Loucy (cell line): ENCODE measurements around the gene STRAP.

Experiments used
- H2AFZ ChIP-seq: fragments of 200-600 bp; sonication (generic); 2 replicates; pipeline ENCODE4 v1.6.0; 2016; ENCODE audit warnings: antibody characterized with exemption, mild to moderate bottlenecking, low read length, moderate library complexity
- H3F3A ChIP-seq: fragments of 200-600 bp; 2 replicates; pipeline ENCODE4 v1.6.0; 2016; ENCODE audit warnings: antibody characterized with exemption, low read depth, mild to moderate bottlenecking
- H3K27me3 ChIP-seq: fragments of 200-600 bp; sonication (generic); 2 replicates; pipeline ENCODE4 v1.6.1; 2014; ENCODE audit warnings: low read length, mild to moderate bottlenecking; ENCODE audit not compliant: insufficient read depth, poor library complexity, severe bottlenecking
- H3K36me3 ChIP-seq: fragments of 200-600 bp; sonication (generic); 2 replicates; pipeline ENCODE4 v1.6.1; 2016; ENCODE audit warnings: low read length; ENCODE audit not compliant: insufficient read depth
- H3K4me1 ChIP-seq: fragments of 200-600 bp; sonication (generic); 2 replicates; pipeline ENCODE4 v1.5.1; 2014; ENCODE audit warnings: low read length, mild to moderate bottlenecking; ENCODE audit not compliant: insufficient read depth, poor library complexity, severe bottlenecking
- H3K4me2 ChIP-seq: fragments of 200-600 bp; sonication (generic); 2 replicates; pipeline ENCODE4 v1.6.0; 2014; ENCODE audit warnings: antibody characterized with exemption, low read length, low read depth, mild to moderate bottlenecking; ENCODE audit not compliant: poor library complexity, severe bottlenecking
- H3K4me3 ChIP-seq: fragments of 200-600 bp; sonication (generic); 2 replicates; pipeline ENCODE4 v1.5.1; 2014; ENCODE audit warnings: low read length, mild to moderate bottlenecking, mixed read lengths; ENCODE audit not compliant: poor library complexity, severe bottlenecking
- H3K79me2 ChIP-seq: fragments of 200-600 bp; sonication (generic); 2 replicates; pipeline ENCODE4 v1.6.1; 2014; ENCODE audit warnings: low read length; ENCODE audit not compliant: insufficient read depth
- H3K9ac ChIP-seq: fragments of 200-600 bp; sonication (generic); 2 replicates; pipeline ENCODE4 v1.6.0; 2014; ENCODE audit warnings: mild to moderate bottlenecking, low read depth, low read length, moderate library complexity; ENCODE audit not compliant: poor library complexity, severe bottlenecking
- H3K9me2 ChIP-seq: fragments of 200-600 bp; sonication (generic); replicated peaks from 2 replicates; pipeline ENCODE4 v1.6.1; 2016; ENCODE audit warnings: low read depth, low read length, mixed read lengths
- H3K9me3 ChIP-seq: fragments of 200-600 bp; sonication (generic); 2 replicates; pipeline ENCODE4 v1.6.1; 2014; ENCODE audit warnings: mild to moderate bottlenecking, antibody characterized with exemption, low read length, low read depth; ENCODE audit not compliant: insufficient read depth
- H4K20me1 ChIP-seq: fragments of 200-600 bp; sonication (generic); 2 replicates; pipeline ENCODE4 v1.6.0; 2014; ENCODE audit warnings: antibody characterized with exemption, low read length, mild to moderate bottlenecking; ENCODE audit not compliant: insufficient read depth, poor library complexity, severe bottlenecking
- CTCF ChIP-seq: fragments of 200-600 bp; sonication (generic); conservative IDR thresholded peaks from 2 replicates; pipeline ENCODE4 v1.5.1; 2014; ENCODE audit warnings: mild to moderate bottlenecking, antibody characterized with exemption, low read length
- EZH2phosphoT487 ChIP-seq: fragments of 200-600 bp; IDR thresholded peaks from 2 replicates; pipeline ENCODE4 v1.6.1; 2018; ENCODE audit warnings: antibody characterized with exemption, mild to moderate bottlenecking, moderate library complexity, borderline replicate concordance

The STRAP gene

GRCh38 chr12:15854916-15855315, 27.3 kb upstream of the STRAP start:
- Histone ChIP-seq H3K36me3 (no peaks in the 10 kb centered on the region), H4K20me1 (no peaks in the 10 kb centered on the region), H3K9me2 (no peaks in the 10 kb centered on the region), H3K27me3 (no peaks in the 10 kb centered on the region), H3K4me1 (peaks cover 6% of the 10 kb centered on the region), H3K4me3 (no peak overlapping the region), H3K4me2 (no peak overlapping the region), H2AFZ (no peak overlapping the region), H3F3A (no peaks in the 10 kb centered on the region), H3K9me3 (no peaks in the 10 kb centered on the region), H3K9ac (no peak overlapping the region), H3K79me2 (no peaks in the 10 kb centered on the region)
- TF ChIP-seq EZH2phosphoT487 (no peak), CTCF (no peak)

GRCh38 chr12:15855646-15856045, 26.5 kb upstream of the STRAP start:
- Histone ChIP-seq H3K4me2 (no peak overlapping the region), H3K4me1 (peaks cover 6% of the 10 kb centered on the region), H3K9ac (no peak overlapping the region), H4K20me1 (no peaks in the 10 kb centered on the region), H3F3A (no peaks in the 10 kb centered on the region), H2AFZ (no peak overlapping the region), H3K36me3 (no peaks in the 10 kb centered on the region), H3K79me2 (no peaks in the 10 kb centered on the region), H3K9me3 (no peaks in the 10 kb centered on the region), H3K27me3 (peaks cover under 1% of the 10 kb centered on the region), H3K4me3 (no peak overlapping the region), H3K9me2 (no peaks in the 10 kb centered on the region)
- no peak for TF ChIP-seq CTCF

DNA sequence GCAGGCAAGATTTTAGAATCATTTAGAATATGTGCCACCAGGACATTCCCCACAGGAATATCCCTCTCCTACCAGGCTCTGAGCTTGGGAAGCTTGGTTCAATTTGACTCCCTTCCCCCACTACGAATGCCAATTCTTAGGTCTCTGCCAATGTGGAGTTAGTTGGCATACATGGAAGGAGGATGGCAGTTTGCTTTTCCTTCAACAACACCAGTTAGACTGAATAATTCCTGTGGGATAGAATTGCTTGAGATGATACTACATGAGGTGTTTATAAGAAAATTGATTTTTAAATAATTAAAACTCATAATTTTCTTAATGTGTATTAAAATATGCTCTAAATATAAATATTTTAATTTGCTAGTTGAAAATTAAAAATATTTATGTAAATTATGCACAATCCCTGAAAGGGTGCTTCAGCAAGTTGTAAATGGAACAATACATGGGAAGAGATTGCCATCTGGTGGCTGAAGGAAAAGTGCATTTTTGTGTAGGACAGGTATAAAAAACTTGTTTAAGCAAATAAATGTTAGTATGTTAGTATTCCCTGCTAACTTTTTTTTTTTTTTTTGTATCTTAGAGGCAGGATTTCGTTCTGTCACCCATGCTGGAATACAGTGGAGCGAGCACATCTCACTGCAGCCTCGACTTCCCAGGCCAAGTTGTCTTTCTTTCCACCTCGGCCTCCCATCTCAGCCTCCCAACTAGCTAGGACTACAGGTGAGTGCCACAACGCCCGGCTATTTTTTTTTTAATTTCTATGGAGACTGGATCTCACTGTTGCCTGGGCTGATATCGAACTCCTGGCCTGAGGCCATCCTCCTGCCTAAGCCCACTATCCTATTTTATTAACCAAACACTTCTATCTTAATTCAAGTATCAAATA, 25.8 kb upstream of the STRAP start:
- Histone ChIP-seq H3K4me1 (peaks cover 6% of the 10 kb centered on the region), H3K36me3 (no peaks in the 10 kb centered on the region), H3K9me2 (no peaks in the 10 kb centered on the region), H3K4me2 (no peak overlapping the region), H3K9me3 (no peaks in the 10 kb centered on the region), H4K20me1 (no peaks in the 10 kb centered on the region), H3F3A (no peaks in the 10 kb centered on the region), H3K27me3 (peaks cover 6% of the 10 kb centered on the region), H3K4me3 (no peak overlapping the region), H3K9ac (no peak overlapping the region), H2AFZ (no peak overlapping the region), H3K79me2 (no peaks in the 10 kb centered on the region)
- TF ChIP-seq EZH2phosphoT487 (no peak), CTCF (peak; percentile 78)
